T-cell (primary cell): ENCODE results near the gene CAP2. TPM values are rescaled to one million over a fixed set of nuclear protein-coding genes. Genes with fewer than 3 reads are reported as not detected.

ENCODE experiments used
- ATAC-seq, 4 experiments: fragments of 200-7000 bp in 3 of 4; fragments of 150-1000 bp in 1 of 4; cut with Tn5 transposase; replicated peaks in 1 of 4; 1 replicate in 3 of 4; 2 replicates in 1 of 4; pipeline ENCODE4 v1.10.0; 2021; ENCODE audit warnings: moderate library complexity in 3 of 4, mild to moderate bottlenecking in 2 of 4, moderate number of reproducible peaks in 1 of 4
- CTCF ChIA-PET, 2 donors: fragments of 300-600 bp; sonication (Branson Sonifier 250); formaldehyde crosslinking; loops; one replicate each; lab custom pipeline; 2022; ENCODE audit warnings: antibody characterized with exemption in 2 of 2; lab: Charles Lee
- POLR2A ChIA-PET, 2 donors: fragments of 300-600 bp; sonication (Branson Sonifier 250); formaldehyde crosslinking; loops; one replicate each; lab custom pipeline; 2022; ENCODE audit warnings: antibody characterized with exemption in 2 of 2; lab: Charles Lee
- DNase-seq, 35 experiments: peaks; one replicate each; pipeline versions ENCODE4 v3.0.0 to v3.0.0-alpha.2; 2013 to 2023
- H3K27ac ChIP-seq: one replicate; pipeline ENCODE4 v1.5.1; 2013; ENCODE audit warnings: low read length
- H3K27me3 ChIP-seq, 2 experiments: replicated peaks in 1 of 2; 1 replicate in 1 of 2; 2 replicates in 1 of 2; pipeline versions ENCODE4 v1.6.1 to v1.7.0; 2013; ENCODE audit warnings: low read length in 1 of 2, mixed read lengths in 1 of 2; ENCODE audit not compliant: control insufficient read depth in 2 of 2, insufficient read depth in 2 of 2; ENCODE audit errors: extremely low read depth in 1 of 2
- H3K36me3 ChIP-seq, 2 donors: 1 replicate in 1 of 2; 2 replicates in 1 of 2; pipeline versions ENCODE4 v1.6.1 to v1.7.0; 2013; ENCODE audit warnings: low read length in 1 of 2; ENCODE audit not compliant: control insufficient read depth in 2 of 2, insufficient read depth in 1 of 2; ENCODE audit errors: extremely low read depth in 1 of 2
- H3K4me1 ChIP-seq, 2 experiments: 1 replicate in 1 of 2; 2 replicates in 1 of 2; pipeline versions ENCODE4 v1.6.1 to v1.7.0; 2013; ENCODE audit warnings: low read length in 2 of 2, mixed read lengths in 1 of 2; ENCODE audit not compliant: insufficient read depth in 2 of 2, control insufficient read depth in 1 of 2; ENCODE audit errors: extremely low read depth in 1 of 2
- H3K4me3 ChIP-seq, 2 donors: 1 replicate in 1 of 2; 2 replicates in 1 of 2; pipeline versions ENCODE4 v1.5.1 to v1.7.0; 2013; ENCODE audit warnings: mild to moderate bottlenecking in 2 of 2, low read length in 1 of 2, moderate library complexity in 1 of 2; ENCODE audit not compliant: control insufficient read depth in 1 of 2; ENCODE audit errors: extremely low read depth in 1 of 2
- H3K9me3 ChIP-seq: 2 replicates; pipeline ENCODE4 v1.7.0; 2013
- H3K27ac Mint-ChIP-seq, 2 donors: one replicate each; pipeline ENCODE4 v1.8.0; 2020 to 2021; ENCODE audit warnings: mild to moderate bottlenecking in 2 of 2, mixed read lengths in 2 of 2
- H3K27me3 Mint-ChIP-seq, 2 donors: one replicate each; pipeline ENCODE4 v1.8.0; 2021 to 2022; ENCODE audit warnings: mixed read lengths in 2 of 2
- H3K36me3 Mint-ChIP-seq: one replicate; pipeline ENCODE4 v1.8.0; 2021; ENCODE audit warnings: mixed read lengths
- H3K4me1 Mint-ChIP-seq, 3 donors: one replicate each; pipeline ENCODE4 v1.8.0; 2020 to 2022; ENCODE audit warnings: mixed read lengths in 3 of 3, mild to moderate bottlenecking in 1 of 3
- H3K4me3 Mint-ChIP-seq, 3 donors: one replicate each; pipeline ENCODE4 v1.8.0; 2020 to 2022; ENCODE audit warnings: mild to moderate bottlenecking in 3 of 3, mixed read lengths in 3 of 3, moderate library complexity in 3 of 3
- H3K9me3 Mint-ChIP-seq, 3 donors: one replicate each; pipeline ENCODE4 v1.8.0; 2020 to 2022; ENCODE audit warnings: mixed read lengths in 3 of 3
- WGBS: methylation state at CpG from one replicate; pipeline ENCODE4 v1.1.5; 2013; ENCODE audit warnings: missing lambda C conversion rate; ENCODE audit not compliant: insufficient coverage; 5-methylcytosine and 5-hydroxymethylcytosine counted together
- total RNA-seq, 35 experiments: library from RNA in 6 of 35; stranded (reverse) in 6 of 35; fragments of 120-200 nt in 1 of 35; gene quantifications; one replicate each; pipeline versions ENCODE4 v1.2.1 to v1.2.4 and lab custom pipeline; 2013 to 2026

Gene CAP2
- total RNA-seq, 5 donors from 2014 or later (not counting 1 experiment from before 2014, with no cell fraction given): 0.20 TPM; not detected in 4

GRCh38 chr6:17599877-17600526 lies 206.6 kb downstream of the CAP2 start, which contains the start of gene FAM8A1:
FAM8A1 (plus strand) TSS chr6:17600302; CDS start chr6:17600410, 108 bp downstream.
- Mint-ChIP-seq H3K36me3 (peaks cover 11% of the 10 kb centered on the region), H3K27me3 (no peaks in the 10 kb centered on the region), H3K4me1 (peaks cover 38 to 47% (median 44%) of the 10 kb centered on the region in 3 donors), H3K27ac (peak within 1 kb of the TSS; percentile 84 to 87), H3K4me3 (peak within 1 kb of the TSS; percentile 85 to 95 (median 86)), H3K9me3 (no peaks in the 10 kb centered on the region)
- WGBS: 31% methylated on average over 13 of the region's 42 CpGs
- peak; percentile 88 to 92 (median 90) for ATAC-seq
- peak within 1 kb of the TSS; percentile 77 for H3K27ac ChIP-seq
- H3K27me3 ChIP-seq: no peaks in the 10 kb centered on the region
- peaks cover 21 to 25% of the 10 kb centered on the region in 2 experiments for H3K4me1 ChIP-seq
- peak; percentile 89 to 97 (median 95) for DNase-seq
- H3K4me3 ChIP-seq: peak within 1 kb of the TSS; percentile 58 to 82
- CTCF ChIA-PET: interaction anchor here (0.6 to 1.7 kb wide), 16 partner anchors 10 to 836 kb away, joined by 3 to 14 read pairs (median 3); partner anchors contain the start of genes DEK (in 1 of the 2) and NUP153 (in 1 of the 2)
- peaks cover 0 to 8% of the 10 kb centered on the region in 2 donors for H3K36me3 ChIP-seq
- POLR2A ChIA-PET: interaction anchor here (0.6 to 2.0 kb wide), 9 partner anchors 9 to 1328 kb away, joined by 3 to 15 read pairs (median 5); partner anchors contain the start of gene NUP153 (in 1 of the 2)
- no peaks in the 10 kb centered on the region for H3K9me3 ChIP-seq

- no peaks in the 10 kb centered on the region for H3K27me3 Mint-ChIP-seq
- under 1% methylated on average over 62 of the region's 77 CpGs for WGBS
- peak overlapping the region; percentile 77 for H3K27ac ChIP-seq
- H3K9me3 ChIP-seq: no peaks in the 10 kb centered on the region
- CTCF ChIA-PET: interaction anchor here (0.5 to 1.7 kb wide), 16 partner anchors 10 to 837 kb away, joined by 3 to 9 read pairs (median 4); partner anchors contain the start of genes DEK (in 1 of the 2) and NUP153 (in 1 of the 2)
- H3K27ac Mint-ChIP-seq: peak overlapping the region; percentile 79 to 84
- peak overlapping the region; percentile 58 to 82 for H3K4me3 ChIP-seq
- H3K9me3 Mint-ChIP-seq: no peaks in the 10 kb centered on the region
- H3K4me1 Mint-ChIP-seq: peaks cover 38 to 50% (median 44%) of the 10 kb centered on the region in 3 donors
- POLR2A ChIA-PET: interaction anchor here (0.6 to 2.0 kb wide), 5 partner anchors 16 to 107 kb away, joined by 3 to 5 read pairs (median 5); partner anchors contain the start of gene NUP153 (in 1 of the 2)
- ATAC-seq (peak; percentile 54 to 66 (median 60)), DNase-seq (peak in 34 of 35 experiments; percentile 10 to 71 (median 36))
- H3K36me3 Mint-ChIP-seq: peaks cover 13% of the 10 kb centered on the region
- H3K4me3 Mint-ChIP-seq: peak overlapping the region; percentile 85 to 95 (median 86)
- peaks cover 21 to 25% of the 10 kb centered on the region in 2 experiments for H3K4me1 ChIP-seq
- H3K27me3 ChIP-seq: no peaks in the 10 kb centered on the region
- H3K36me3 ChIP-seq: peaks cover 0 to 8% of the 10 kb centered on the region in 2 donors
Observed at GRCh38 chr6:17600527-17601385, 207.4 kb downstream of the CAP2 start.

- DNase-seq: no peak
- WGBS: 19% methylated on average over 3 of the region's 5 CpGs
Observed at GRCh38 chr6:17601386-17601703, 207.9 kb downstream of the CAP2 start.

GRCh38 chr6:17602888-17603287 lies 209.5 kb downstream of the CAP2 start:
- H3K4me3 ChIP-seq: no peak overlapping the region
- H3K27ac Mint-ChIP-seq: peak overlapping the region; percentile 19 to 91
- peaks cover 21 to 25% of the 10 kb centered on the region in 2 experiments for H3K4me1 ChIP-seq
- no peaks in the 10 kb centered on the region for H3K9me3 ChIP-seq
- ATAC-seq (no peak), DNase-seq (no peak)
- CTCF ChIA-PET: interaction anchor here (0.6 to 1.4 kb wide), 3 partner anchors 57 to 213 kb away, joined by 3 to 6 read pairs (median 4); no protein-coding TSS in a partner anchor
- H3K9me3 Mint-ChIP-seq: no peaks in the 10 kb centered on the region
- no peak overlapping the region for H3K27ac ChIP-seq
- H3K27me3 ChIP-seq: no peaks in the 10 kb centered on the region
- H3K36me3 Mint-ChIP-seq: peaks cover 19% of the 10 kb centered on the region
- POLR2A ChIA-PET: interaction anchor here (0.5 to 1.0 kb wide), 5 partner anchors 9 to 167 kb away, joined by 3 to 6 read pairs (median 4); no protein-coding TSS in a partner anchor
- H3K4me3 Mint-ChIP-seq: peak overlapping the region; percentile 42 to 95 (median 86)
- no peaks in the 10 kb centered on the region for H3K27me3 Mint-ChIP-seq
- H3K4me1 Mint-ChIP-seq: peaks cover 38 to 55% (median 49%) of the 10 kb centered on the region in 3 donors
- peaks cover 0 to 18% of the 10 kb centered on the region in 2 donors for H3K36me3 ChIP-seq
- WGBS: no CpG with 5 or more reads among the region's 1 CpG

More at GRCh38 chr6:17601386-17601703, 207.9 kb downstream of the CAP2 start:
- POLR2A ChIA-PET: interaction anchor here in 1 of 2 donors (0.6 to 2.0 kb wide), 2 partner anchors 85 to 106 kb away, joined by 4 to 5 read pairs; partner anchors contain the start of gene NUP153
- CTCF ChIA-PET: interaction anchor here (0.7 to 1.7 kb wide), 8 partner anchors 17 to 838 kb away, joined by 3 to 6 read pairs (median 4); partner anchors contain the start of gene NUP153 (in 1 of the 2)
- Histone ChIP-seq H3K36me3 (peaks cover 0 to 10% of the 10 kb centered on the region in 2 donors), H3K27ac (peak overlapping the region; percentile 45), H3K4me3 (peak overlapping the region; percentile 58 to 82), H3K4me1 (peaks cover 21 to 25% of the 10 kb centered on the region in 2 experiments), H3K9me3 (no peaks in the 10 kb centered on the region), H3K27me3 (no peaks in the 10 kb centered on the region)
- Mint-ChIP-seq H3K9me3 (no peaks in the 10 kb centered on the region), H3K27me3 (no peaks in the 10 kb centered on the region), H3K4me1 (peaks cover 38 to 51% (median 46%) of the 10 kb centered on the region in 3 donors), H3K27ac (peak overlapping the region; percentile 79 to 84), H3K4me3 (peak overlapping the region; percentile 85 to 95 (median 86)), H3K36me3 (peaks cover 15% of the 10 kb centered on the region)
- ATAC-seq: no peak

GRCh38 chr6:17606606-17607005 lies 213.2 kb downstream of the CAP2 start:
- Mint-ChIP-seq H3K4me1 (peaks cover 30 to 40% (median 34%) of the 10 kb centered on the region in 3 donors), H3K9me3 (no peaks in the 10 kb centered on the region), H3K36me3 (peaks cover 25% of the 10 kb centered on the region), H3K27ac (peak overlapping the region; percentile 66 to 74), H3K4me3 (no peak overlapping the region), H3K27me3 (no peaks in the 10 kb centered on the region)
- CTCF ChIA-PET: interaction anchor here in 1 of 2 donors (0.5 kb wide), 1 partner anchor 991 kb away, joined by 10 read pairs; no protein-coding TSS in a partner anchor
- no peak for DNase-seq
- Histone ChIP-seq H3K27me3 (no peaks in the 10 kb centered on the region), H3K4me1 (peaks cover 11 to 16% of the 10 kb centered on the region in 2 experiments), H3K9me3 (no peaks in the 10 kb centered on the region), H3K27ac (no peak overlapping the region), H3K4me3 (no peak overlapping the region), H3K36me3 (peaks cover 0 to 30% of the 10 kb centered on the region in 2 donors)
- POLR2A ChIA-PET: no interaction called here
- WGBS: 98% methylated on average over 4 of the region's 4 CpGs
- no peak for ATAC-seq
